ENCODE data around the gene VMAC.
A peak's percentile ranks its signal among the peaks of the same experiment; 100 is the strongest.

The VMAC gene

DNA sequence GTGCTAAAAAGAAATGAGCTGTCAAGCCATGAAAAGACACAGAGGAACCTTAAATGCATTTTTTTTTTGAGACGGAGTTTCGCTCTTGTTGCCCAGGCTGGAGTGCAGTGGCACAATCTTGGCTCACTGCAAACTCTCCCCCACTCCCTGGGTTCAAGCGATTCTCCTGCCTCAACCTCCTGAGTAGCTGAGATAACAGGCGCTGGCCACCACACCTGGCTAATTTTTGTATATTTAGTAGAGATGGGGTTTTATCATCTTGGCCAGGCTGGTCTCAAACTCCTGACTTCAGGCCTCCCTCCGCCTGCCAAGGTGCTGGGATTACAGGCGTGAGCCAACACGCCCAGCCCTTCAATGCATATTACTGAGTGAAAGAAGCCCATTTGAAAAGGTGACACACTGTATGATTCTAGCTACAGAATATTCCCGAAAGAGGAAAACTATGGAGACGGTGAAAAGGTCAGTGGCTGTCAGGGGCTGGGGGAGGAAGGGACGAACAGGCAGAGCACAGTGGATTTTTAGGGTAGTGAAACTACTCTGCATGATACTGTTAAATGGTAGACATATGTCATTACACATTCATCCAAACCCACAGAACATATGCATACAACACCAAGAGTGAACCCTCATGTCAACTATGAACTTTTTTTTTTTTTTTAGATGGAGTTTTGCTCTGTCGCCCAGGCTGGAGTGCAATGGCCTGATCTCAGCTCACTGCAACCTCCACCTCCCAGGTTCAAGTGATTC, 20.4 kb upstream of the VMAC start:
- peak; percentile 92 for DNase-seq

DNA sequence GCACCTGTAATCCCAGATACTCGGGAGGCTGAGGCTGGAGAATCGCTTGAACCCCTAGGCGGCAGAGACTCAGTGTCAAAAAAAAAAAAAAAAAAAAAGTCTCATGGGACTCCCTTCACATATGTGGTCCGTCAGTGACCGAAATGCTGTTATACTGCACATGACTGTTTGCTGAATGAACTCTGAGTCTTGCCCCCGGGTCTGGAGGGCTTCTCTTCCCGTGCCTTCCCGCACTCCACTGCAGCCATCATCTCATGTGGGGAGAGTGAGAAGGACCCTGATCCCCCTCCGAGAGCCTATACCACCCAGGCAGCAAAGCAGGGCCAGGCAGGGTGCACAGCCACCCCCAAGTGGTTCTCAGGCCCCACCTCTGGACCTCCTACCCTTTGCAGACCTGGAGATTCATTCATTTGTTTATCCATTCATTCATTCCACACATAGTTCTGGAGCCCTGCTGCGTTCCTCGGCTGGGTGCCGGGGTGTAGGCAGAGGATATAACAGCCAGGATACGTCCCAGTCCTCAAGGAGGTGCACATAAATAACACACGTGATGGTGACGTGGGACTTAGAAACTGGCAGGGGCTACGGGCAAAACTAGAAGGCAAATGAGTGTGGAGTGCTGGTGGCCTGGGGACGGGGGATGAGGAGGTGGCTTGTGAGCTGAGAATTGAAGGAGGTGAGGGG, 15.2 kb upstream of the VMAC start:
- DNase-seq, result no peak

DNA sequence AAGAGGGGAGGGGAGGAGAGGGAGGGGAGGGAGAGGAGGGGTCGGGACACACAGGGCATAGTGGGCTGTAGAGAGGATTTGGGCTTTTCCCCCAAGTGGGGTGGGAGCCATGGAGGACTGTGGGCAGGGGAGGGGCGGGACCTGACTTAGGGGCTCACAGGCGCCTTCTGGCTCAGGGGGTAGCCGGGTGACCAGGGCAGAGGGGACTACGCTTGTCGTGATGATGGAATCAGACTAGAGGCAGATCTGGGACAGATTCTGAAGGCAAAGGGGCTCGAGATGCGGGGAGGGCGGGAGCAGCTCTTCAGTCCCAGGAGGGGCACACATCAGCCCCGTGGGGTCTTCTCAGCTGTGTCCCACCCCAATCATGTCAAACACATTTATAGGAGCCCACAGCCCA, 14.6 kb upstream of the VMAC start:
- no peak for DNase-seq

DNA sequence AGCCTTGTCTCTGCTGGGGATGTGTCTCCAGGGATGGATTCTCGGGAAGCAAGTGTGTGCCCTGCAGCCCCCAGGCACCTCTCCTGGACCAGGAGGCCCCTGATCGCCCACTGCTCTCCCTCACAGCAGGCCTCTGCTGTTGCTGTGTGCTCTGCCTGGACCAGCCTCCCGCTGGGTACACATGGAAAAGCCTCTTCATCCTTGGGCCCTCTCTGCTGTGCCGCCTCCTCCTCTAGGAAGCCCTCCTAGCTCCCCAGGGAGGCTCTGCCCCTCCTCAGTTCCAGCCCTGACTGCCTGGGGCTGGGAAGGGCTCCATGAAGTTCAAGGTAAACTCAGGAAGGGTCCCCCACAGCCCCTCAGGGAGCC, 13.1 kb upstream of the VMAC start:
- DNase-seq, result no peak

DNA sequence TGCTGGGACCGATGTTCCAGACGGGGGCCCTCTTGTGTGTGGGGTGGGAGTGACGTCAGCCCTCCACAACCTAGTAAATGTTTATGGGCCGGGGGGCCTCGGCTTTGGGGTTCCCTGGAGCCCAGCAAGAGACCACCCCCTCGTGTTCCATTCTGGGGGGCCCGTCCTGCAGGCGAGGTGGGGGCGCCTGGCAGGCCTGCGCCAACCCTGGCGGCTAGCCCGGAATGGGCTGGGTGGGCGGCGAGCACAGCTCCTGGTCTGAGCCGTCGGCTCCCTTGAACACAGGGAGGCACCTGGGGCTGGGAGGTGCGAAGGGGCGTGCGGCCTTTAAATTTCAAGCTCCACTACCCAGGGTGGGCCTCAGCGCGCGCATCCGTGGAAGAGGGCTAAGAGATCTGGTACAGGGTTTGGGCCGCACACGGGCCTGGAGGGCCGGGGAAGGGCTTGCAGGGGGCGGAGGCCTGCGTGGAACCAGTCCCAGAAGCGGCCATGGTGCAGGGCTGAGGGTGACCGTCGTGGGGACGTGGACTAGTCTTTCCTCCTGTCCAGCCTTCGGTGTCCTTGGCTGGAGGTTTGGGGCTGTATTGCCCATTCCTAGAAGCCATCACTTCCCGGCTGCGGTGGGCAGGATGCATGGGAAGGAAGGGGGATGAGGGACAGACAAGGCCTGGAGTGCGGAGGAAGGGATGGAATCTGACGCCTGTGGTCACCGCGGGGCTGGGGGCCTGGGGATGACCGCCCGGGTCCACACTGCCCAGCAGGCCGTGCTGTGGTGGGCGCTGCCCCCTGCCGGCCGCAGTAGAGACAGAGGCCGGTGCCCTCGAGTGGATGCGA, 12.5 kb upstream of the VMAC start:
- no peak for DNase-seq

DNA sequence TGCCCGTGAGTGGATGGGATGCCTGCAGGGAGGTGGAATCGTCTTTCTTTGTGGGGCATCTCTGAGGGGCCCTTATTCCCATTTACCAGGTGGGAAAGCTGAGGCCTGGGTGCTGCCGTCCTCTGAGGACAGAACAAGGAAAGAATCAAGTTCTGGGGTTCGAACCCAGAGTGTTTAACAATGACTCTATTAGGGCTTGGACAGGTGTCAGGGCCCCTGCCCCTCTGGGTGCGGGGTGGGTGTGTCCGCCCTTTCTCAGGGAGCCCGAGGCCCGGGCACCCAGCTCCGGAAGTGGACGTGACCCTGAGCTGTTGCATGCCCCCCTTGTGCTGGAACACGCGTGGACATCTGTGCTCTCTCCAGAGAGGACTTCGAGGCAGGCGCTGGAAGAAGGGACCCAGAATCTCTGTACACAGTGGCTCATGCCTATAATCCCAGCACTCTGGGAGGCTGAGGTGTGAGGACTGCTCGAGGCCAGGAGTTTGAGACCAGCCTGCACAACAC, 11.8 kb upstream of the VMAC start:
- peak; percentile 20 for DNase-seq

DNA sequence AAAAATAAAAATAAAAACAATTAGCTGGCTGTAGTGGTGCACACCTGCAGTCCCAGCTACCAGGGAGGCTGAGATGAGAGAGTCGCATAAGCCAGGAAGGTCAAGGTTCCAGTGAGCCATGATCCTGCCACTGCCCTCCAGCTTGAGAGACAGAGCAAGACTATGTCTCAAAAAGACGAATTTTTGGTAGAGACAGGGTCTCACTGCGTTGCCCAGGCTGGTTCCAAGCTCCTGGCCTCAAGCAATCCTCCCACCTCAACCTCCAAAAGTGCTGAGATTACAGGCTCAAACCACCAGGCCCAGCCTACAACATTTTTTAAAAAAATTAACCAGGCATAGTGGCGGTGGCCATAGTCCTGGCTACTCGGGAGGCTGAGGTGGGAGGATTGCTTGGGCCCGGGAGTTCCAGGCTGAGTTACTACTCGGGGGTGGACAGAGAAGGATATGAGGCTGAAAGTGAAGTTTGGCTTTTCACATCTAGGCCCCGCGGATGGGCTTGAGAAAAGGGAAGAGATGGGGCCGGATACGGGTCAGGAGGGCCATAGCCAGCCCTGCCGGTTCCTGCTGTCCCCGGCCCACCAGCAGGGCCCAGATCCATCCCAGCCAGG, 11.3 kb upstream of the VMAC start:
- no peak for DNase-seq

DNA sequence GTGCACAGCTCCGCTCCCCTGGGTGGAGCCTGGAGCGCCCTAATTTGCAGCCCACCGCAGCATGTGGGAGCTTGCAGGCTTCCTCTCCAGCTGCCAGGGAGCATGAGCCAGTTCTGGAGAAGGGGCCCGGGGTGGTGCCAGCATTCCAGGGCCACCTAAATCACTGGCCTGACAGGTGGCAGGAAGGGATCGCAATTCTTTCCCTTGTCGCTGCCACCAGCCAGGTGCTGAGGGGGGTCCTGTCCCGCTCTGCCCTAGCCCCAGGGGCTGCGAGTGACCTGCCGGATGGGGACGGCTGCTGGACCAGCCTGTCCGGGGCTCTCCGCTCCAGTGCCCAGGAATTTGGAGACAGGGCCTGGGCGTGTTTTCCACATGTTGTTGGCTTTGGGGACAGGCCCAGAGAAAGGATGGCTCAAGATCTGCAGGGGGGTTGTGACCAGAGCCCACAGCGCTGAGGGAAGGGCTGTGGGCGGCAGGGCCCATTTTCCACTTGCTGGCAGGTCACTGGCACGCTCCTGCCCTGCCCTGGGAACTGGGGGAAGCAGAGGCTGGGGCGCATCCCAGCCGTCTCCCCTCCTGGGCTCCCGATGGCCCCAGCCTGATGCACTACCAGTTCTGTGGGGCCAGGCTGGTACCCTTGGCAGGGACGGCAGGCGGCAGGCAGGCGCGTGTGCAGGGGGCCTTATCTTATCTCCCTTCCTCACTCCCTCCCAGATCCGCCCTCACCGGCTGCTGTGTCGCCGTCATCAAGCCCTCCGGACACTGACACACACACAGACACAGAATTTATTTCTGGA, 10.6 kb upstream of the VMAC start:
- DNase-seq, result no peak

DNA sequence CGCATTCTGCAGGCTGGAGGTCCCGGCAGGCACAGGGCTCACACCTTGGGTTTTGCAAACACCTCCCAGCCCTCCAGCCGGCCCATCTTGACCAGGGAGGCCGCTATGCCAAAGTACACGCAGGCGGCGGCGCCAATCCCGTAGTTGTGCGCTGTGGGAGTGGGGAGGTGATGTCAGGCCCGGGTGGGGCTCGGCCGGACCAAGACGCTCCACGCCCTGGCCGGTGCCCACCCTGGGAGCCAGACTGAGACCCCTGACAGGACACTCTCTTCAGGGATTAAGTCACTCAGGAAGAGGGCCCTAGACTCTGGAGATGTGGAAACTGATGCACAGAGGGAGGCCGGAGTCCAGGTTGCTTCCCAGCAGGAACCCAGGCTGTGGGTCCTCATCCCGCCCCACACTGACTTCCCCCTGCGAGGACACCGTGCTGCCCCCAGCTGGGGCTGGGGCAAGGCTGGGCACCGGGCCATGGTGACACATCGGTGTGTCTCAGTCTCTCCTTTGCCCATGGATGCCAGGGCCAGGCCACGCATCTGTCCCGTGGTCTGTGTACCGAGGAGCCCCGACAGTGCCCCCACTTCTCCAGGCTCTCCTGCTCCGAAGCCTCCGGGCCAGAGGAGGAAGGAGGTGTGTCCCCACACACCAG, 9.8 kb upstream of the VMAC start:
- no peak for DNase-seq

DNA sequence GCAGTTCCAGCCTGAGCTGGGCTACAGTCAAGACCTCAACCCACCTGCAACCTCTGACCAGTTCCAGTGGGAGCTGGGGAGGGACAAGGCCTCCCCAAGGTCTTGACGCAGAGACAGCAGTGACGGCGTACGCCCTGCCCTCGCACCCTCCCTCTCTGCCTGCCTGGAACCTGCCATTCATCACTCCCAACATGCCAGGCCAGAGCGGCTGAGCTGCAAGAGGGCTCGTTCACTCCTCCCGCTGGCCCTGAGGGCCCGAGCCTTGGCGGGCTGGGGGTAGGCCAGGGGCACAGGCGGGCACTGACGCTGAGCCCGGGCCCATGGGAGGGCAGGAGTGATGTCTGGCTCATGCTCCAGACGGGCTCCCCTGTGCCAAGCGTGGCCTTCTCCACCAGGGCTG, 9.3 kb upstream of the VMAC start:
- DNase-seq, result no peak

DNA sequence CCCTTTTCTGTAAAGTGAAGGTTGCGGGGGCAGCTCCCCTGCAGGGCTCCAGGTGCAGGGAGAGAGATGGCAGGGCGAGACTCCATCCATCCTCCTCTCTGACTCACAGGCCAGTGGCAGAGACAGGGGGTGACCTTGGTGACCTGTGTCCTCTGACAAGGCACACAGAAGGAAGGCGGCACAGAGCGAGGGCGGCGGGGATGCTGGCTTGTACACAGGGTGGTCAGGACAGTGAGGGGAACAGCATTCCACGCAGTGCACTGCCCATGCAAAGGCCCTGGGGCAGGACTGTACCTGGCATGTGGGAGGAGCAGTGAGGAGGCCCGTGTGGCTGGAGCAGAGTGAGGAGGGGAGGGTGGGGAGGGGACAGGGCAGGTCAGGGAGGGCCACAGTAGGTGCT, 8.8 kb upstream of the VMAC start:
- no peak for DNase-seq

DNA sequence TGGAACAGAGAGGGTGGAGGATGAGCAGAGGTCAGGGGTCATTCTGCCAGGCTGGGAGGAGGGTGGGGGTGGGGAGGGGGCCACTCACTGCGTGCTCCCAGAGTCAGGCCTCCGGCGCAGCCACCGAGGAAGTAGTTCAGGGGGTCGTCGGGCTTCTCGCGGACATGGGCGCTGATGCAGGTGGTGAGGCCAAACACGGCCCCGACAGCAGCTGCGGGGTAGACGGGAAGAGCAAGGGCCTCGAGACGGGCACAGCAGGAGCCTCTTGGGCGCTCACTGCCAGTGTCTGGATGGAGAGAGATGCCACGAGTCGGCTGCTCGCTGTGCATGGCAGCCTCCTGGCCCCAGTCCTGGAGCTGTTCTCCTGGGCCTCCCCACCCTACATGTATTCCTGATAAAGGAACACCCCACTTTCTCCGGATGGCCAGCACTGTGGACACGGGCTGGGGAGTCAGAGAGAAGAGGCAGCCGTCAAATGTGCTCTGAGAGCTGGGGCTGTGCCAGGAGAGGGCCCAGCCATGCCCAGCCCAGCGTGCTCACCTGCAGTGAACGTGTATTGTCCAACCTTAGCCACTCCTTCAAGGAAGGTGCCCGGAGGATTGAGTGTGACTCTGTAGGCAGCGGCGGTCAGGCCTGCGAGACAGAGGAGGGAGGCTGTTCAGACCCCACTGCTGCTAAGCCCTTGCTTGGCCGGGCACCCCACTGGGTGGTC, 8.2 kb upstream of the VMAC start:
- DNase-seq, result no peak

DNA sequence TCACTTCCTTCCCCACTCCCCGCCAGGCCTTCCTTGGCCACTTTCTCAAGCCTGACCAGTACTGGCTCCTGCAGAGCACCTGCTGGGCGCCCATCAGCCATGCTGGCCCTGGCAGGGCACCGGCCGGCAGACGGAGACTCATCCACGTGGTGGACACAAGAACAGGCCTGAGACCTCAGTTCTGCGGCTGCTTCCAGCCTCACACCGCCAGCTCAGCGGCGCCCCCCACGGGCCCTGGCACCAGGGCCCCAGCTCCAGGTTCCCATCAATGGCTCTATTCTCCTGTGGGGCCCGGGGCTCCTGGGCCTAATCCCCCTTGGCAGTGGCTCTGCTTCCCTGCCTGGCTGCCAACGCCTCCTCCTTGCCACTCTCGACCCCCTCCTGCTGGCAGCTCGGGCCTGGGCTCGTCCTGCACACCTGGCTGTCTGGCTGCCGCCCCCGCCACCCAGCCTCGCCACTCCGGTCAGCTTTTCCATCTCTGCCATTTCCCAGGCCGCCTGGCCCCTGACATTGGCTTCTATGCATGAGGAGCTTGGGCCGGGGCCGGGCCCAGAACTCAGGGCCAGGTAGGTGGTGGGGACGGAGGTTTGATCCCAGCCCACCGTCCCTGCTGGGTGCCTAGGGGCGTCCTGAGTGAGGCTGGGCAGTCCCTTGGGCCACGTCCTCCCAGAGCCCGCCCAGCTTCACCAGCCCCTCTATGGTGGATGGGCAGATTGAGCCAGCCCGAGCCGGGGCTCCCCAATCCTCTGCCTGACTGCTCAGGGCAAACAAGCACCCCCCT, 7.3 kb upstream of the VMAC start:
- no peak for DNase-seq

DNA sequence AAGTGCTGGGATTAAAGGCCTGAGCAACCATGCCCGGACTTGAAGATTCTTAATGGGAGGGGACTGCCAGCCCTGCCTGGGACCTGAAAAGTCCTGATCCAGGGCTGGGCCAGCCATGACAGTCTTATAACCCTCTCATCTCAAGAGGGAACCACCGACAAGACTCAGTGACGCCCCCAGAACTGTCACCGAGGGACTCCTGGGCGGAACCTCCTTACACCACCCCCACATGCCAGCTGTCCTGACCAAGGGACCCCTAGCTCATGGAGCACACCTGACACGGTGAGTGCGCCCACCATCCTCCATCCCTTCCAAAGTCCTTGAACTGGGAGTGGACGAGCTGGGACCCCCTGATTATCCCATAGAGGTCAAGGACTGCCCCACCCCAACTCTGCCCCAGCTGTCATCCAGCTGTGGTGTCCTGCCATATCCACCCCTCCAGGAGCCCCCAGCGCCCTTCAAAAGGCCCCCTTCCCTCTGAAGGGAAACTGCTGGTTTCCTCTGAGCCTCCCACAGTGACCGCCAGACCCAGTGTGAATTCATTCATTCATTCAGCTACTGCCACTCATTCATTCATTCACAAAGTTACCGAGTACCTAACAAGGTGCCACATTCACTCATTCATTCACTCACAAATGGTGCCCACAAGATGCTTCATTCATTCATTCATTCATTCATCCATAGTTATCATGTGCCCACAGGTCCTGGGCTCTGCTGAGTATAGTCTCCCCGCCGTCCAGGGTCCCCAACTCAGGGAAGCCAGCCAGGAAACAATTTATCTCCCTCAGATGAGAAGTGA, 4.7 kb upstream of the VMAC start:
- no peak for DNase-seq

DNA sequence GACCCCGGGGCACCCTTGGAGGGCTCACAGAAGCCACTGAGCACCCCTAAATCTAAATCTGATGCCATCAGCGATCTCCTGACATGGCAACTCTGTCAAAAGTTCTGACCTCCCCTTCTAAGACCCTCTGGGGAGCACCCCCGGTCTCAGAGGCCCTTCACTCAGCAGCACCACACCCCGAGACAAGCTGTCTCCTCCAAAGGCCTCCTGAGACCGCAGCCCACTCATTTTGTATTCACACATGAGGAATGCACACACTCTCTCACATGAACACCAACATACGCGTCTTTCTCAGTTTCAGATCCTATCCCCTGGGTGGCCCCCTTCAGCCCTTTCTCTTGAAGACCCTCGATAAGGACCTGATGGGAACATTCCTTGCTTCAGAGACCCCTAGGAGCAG, 3.7 kb upstream of the VMAC start:
- no peak for DNase-seq

DNA sequence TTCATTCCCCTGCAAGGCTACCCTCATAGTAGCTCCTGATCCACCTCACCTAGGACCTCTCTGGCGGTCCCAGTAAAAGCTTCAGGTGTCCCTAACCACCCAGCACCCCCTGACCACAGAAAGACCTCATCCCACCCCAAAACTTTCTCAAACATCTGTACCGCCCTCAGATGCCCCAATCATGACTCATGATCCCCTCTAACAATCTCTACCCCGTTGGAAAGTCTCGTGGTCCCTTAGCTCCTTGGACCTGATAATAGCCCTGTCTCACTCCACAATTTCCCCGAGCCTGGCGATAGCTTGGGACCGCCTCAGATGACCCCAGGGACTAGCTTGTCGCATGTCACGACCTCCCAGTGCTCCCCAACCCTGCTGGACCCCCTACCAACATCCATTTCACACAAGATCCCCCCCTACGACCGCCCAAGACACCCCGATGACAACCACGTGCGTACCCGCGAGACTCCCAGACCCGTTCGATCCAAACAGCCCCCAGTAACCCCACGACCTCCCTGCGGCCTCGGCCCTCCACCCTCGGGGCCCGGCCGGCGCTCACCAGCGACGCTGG, 1.5 kb upstream of the VMAC start:
- peak; percentile 28 for DNase-seq

DNA sequence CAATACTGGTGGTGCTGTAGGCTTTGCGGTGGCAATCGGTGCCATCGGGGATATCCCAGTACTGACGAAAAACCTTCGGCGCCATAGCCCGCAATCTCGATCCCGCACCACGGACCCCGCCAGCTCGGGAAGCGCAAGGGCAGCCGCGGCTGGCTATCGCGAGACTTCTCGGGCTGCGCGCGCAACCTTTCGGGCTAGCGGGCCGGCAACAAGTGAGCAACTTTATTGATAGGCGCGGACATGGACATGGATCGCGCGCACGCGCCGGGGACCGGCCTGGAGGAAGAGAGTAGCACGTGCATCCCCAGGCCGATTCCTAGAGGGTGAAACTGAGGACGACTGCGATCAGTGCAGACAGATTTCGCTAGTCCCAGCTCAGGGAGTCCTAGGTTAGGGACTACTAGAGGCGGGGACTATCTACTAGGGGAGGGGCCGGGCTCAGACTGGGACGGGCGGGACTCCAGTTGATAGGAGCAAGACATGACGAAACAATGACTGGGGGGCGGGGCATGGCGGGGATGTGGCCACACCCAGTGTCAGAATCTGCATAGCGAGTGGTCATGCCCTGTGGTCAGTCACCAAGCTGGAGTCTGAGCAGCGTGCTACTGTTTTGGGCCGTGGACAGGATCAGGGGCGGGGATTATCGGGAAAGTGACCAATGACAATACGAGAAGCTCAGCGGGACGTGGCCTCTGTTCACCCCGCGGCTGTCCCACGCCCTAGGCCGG, 884 bp upstream of the VMAC start, which contains the start of gene NDUFA11:
TSS of gene NDUFA11 (minus strand) at position 167 of the 728 bp plus-strand sequence. CDS start at position 85, 82 bp downstream.
- peak; percentile 99 for DNase-seq

DNA sequence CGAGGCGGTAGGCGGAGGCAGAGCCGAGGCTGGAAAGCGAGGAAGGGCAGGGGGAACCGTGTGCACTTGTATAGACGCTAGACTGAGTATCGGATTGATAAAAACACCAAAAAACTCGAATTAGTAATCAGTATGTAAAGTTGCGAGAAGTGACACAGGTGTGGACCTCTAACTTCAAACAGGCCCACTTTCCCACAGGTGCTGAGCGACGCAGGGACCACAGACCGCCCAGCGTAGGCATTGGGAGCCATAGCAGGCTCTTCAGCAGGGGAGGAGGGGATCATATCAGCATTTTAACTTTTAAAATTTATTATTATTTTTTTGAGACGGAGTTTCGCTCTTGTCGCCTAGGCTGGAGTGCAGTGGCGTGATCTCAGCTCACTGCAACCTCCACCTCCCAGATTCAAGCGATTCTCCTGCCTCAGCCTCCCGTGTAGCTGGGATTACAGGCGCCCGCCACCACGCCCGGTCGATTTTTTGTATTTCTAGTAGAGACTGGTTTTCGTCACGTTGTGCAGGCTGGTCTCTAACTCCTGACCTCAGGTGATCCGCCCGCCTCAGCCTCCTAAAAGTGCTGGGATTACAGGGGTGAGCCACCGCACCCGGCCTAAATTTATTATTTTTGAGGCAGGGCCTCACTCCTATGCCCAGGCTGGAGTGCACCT, 574 bp downstream of the VMAC start:
- DNase-seq, result no peak

All from MV-4-11 (cell line).